HL-60 (cell line): ENCODE data around the gene BOK.

Experiments
- DNase-seq, 2 experiments: peaks; one replicate each; pipeline ENCODE4 v3.0.0-alpha.2; 2010 to 2020; ENCODE audit warnings: low read depth in 1 of 2, low spot score in 1 of 2
- H3K27ac ChIP-seq: fragments of 250-450 bp; sonication (Bioruptor Pico); replicated peaks from 2 replicates; pipeline ENCODE4 v1.5.1; 2020; ENCODE audit warnings: mild to moderate bottlenecking, moderate library complexity
- H3K27me3 ChIP-seq: fragments of 250-450 bp; sonication (Bioruptor Pico); 2 replicates; pipeline ENCODE4 v1.5.1; 2021; ENCODE audit warnings: mild to moderate bottlenecking, moderate library complexity; ENCODE audit not compliant: insufficient read depth, poor library complexity, severe bottlenecking
- H3K4me3 ChIP-seq: replicated peaks from 2 replicates; pipeline ENCODE4 v1.5.1; 2011; ENCODE audit warnings: mild to moderate bottlenecking, control low read depth, low read length; ENCODE audit not compliant: insufficient read depth
- GABPA ChIP-seq: IDR thresholded peaks from 2 replicates; pipeline ENCODE4 v1.6.1; 2012; ENCODE audit warnings: low read depth
- POLR2AphosphoS5 ChIP-seq: IDR thresholded peaks from 2 replicates; pipeline ENCODE4 v1.6.1; 2012; ENCODE audit warnings: low read depth
- SPI1 ChIP-seq: IDR thresholded peaks from 2 replicates; pipeline ENCODE4 v1.6.1; 2012; ENCODE audit warnings: low read depth, mild to moderate bottlenecking, borderline replicate concordance
- TF ChIP-seq, protein P1 (sequence below): IDR thresholded peaks from one replicate; pipeline ENCODE4 v1.5.1; 2011; ENCODE audit warnings: low read length, control low read depth, inconsistent platforms; ENCODE audit not compliant: insufficient read depth
- TF ChIP-seq, protein P2 (sequence below): IDR thresholded peaks from 2 replicates; pipeline ENCODE4 v1.6.1; 2012; ENCODE audit warnings: low read depth; ENCODE audit not compliant: insufficient replicate concordance

The BOK gene

GRCh38 chr2:241607162-241607885 is 48.8 kb downstream of the BOK start:
- H3K4me3 ChIP-seq: no peak overlapping the region
- no peak for DNase-seq
- H3K27me3 ChIP-seq: no peaks in the 10 kb centered on the region
- no peak overlapping the region for H3K27ac ChIP-seq
- TF ChIP-seq, protein P1, sequence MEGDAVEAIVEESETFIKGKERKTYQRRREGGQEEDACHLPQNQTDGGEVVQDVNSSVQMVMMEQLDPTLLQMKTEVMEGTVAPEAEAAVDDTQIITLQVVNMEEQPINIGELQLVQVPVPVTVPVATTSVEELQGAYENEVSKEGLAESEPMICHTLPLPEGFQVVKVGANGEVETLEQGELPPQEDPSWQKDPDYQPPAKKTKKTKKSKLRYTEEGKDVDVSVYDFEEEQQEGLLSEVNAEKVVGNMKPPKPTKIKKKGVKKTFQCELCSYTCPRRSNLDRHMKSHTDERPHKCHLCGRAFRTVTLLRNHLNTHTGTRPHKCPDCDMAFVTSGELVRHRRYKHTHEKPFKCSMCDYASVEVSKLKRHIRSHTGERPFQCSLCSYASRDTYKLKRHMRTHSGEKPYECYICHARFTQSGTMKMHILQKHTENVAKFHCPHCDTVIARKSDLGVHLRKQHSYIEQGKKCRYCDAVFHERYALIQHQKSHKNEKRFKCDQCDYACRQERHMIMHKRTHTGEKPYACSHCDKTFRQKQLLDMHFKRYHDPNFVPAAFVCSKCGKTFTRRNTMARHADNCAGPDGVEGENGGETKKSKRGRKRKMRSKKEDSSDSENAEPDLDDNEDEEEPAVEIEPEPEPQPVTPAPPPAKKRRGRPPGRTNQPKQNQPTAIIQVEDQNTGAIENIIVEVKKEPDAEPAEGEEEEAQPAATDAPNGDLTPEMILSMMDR: no peak
- TF ChIP-seq SPI1 (no peak), GABPA (no peak), POLR2AphosphoS5 (no peak)
- TF ChIP-seq, protein P2, sequence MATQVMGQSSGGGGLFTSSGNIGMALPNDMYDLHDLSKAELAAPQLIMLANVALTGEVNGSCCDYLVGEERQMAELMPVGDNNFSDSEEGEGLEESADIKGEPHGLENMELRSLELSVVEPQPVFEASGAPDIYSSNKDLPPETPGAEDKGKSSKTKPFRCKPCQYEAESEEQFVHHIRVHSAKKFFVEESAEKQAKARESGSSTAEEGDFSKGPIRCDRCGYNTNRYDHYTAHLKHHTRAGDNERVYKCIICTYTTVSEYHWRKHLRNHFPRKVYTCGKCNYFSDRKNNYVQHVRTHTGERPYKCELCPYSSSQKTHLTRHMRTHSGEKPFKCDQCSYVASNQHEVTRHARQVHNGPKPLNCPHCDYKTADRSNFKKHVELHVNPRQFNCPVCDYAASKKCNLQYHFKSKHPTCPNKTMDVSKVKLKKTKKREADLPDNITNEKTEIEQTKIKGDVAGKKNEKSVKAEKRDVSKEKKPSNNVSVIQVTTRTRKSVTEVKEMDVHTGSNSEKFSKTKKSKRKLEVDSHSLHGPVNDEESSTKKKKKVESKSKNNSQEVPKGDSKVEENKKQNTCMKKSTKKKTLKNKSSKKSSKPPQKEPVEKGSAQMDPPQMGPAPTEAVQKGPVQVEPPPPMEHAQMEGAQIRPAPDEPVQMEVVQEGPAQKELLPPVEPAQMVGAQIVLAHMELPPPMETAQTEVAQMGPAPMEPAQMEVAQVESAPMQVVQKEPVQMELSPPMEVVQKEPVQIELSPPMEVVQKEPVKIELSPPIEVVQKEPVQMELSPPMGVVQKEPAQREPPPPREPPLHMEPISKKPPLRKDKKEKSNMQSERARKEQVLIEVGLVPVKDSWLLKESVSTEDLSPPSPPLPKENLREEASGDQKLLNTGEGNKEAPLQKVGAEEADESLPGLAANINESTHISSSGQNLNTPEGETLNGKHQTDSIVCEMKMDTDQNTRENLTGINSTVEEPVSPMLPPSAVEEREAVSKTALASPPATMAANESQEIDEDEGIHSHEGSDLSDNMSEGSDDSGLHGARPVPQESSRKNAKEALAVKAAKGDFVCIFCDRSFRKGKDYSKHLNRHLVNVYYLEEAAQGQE: no peak

GRCh38 chr2:241608881-241609280 is 50.3 kb downstream of the BOK start:
- no peak for DNase-seq
- TF ChIP-seq, protein P1: no peak
- no peak for TF ChIP-seq POLR2AphosphoS5
- Histone ChIP-seq H3K27me3 (no peaks in the 10 kb centered on the region), H3K4me3 (no peak overlapping the region), H3K27ac (no peak overlapping the region)

DNA sequence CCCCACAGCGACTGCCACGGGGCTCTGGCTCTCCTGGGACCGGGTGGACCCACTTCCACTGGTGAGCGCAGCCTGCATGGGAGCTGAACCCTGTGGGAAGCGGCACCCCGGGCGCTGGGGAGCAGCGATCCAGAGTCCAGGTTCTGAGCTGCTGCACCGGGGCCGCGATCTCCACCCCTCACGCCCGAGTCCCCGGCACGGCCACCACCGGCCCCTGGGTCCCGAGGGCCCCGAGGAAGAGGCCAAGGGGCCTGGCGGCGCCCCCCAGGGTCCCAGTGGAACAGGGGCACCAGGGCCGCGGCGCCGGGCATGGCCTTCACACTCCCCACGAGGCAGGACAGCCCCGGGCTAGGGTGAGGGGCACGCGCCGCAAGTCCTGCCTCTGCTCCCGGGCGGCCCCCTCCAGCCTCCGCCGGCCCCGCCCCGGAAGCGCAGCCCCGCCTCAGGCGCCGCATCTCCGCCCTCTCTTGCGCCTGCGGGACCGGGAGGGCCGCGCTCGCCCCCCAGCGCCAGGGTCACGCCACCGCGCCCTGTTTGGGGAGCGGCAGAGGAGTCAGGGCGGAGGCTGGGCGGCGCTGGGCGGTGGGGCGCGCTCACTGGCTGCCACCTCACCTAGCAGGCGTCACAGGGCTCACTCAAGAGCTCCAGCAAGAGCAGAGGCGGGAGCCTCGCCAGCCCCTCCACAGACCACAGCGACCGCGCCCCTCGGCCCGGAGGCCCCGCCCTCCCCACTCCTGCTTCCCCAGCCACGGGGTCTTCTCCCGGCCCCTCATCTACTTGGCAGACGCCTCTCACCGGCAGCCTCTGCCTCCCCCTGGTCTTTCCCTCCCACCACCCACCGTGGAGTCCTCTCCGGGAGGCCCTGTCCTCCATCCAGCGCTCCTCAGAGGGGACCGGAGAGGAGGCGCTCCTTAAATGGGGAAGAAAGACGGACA is 51.6 kb downstream of the BOK start:
- Histone ChIP-seq H3K4me3 (no peak overlapping the region), H3K27ac (no peak overlapping the region), H3K27me3 (no peaks in the 10 kb centered on the region)
- peak; percentile 51 to 54 for DNase-seq
- TF ChIP-seq, protein P2: no peak
- TF ChIP-seq, protein P1: no peak
- TF ChIP-seq POLR2AphosphoS5: no peak
- no peak for TF ChIP-seq GABPA
- no peak for TF ChIP-seq SPI1
